SK-N-MC (cell line): Measurements from ENCODE around the gene ARFRP1.
A peak's percentile ranks its signal among the peaks of the same experiment; 100 is the strongest.

Source experiments
- EZH2 ChIP-seq: fragments of 200-600 bp; sonication (generic); IDR thresholded peaks from one replicate; pipeline ENCODE4 v1.6.1; 2017; ENCODE audit warnings: antibody characterized with exemption
- FOXP2 ChIP-seq: optimal IDR thresholded peaks from 2 replicates; pipeline ENCODE3; 2011; ENCODE audit warnings: mild to moderate bottlenecking, moderate library complexity; ENCODE audit not compliant: insufficient read depth; ENCODE audit errors: extremely low read length, control extremely low read depth
- POLR2AphosphoS5 ChIP-seq: IDR thresholded peaks from 2 replicates; pipeline ENCODE4 v1.6.1; 2012; ENCODE audit warnings: mild to moderate bottlenecking, low read depth, low read length, borderline replicate concordance

GRCh38 chr20:63744158-63744557, 36.4 kb upstream of the ARFRP1 start:
- TF ChIP-seq EZH2 (no peak), POLR2AphosphoS5 (0 out of 2 replicates have a peak, but pooled peaks have one; percentile 10), FOXP2 (no peak)
